Embryonic facial prominence (tissue), 1 donor: Measurements from ENCODE around the gene GPC3.

Experiments
- DNase-seq: peaks from one replicate; pipeline ENCODE4 v3.0.0-alpha.2; 2016; ENCODE audit errors: extremely low spot score

The GPC3 gene

DNA sequence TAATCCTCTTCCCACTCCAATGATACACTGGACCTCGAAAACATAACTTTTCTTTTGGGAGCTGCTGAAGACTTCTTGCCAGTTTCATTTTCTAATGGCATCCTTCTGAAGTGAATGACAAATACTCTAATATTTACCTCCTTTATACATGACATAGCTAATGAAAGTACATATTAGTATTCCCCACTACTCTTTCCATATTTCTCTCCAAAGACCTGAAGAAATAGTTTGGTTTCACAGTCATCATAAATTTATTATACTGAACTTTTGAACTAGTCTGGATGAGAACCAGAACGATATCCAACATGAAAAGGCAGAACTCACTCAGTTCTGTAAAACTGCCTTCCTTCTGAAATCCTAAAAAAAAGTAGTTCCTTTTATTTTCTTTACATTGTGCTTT is 139.1 kb downstream of the GPC3 start:
- DNase-seq = no peak

DNA sequence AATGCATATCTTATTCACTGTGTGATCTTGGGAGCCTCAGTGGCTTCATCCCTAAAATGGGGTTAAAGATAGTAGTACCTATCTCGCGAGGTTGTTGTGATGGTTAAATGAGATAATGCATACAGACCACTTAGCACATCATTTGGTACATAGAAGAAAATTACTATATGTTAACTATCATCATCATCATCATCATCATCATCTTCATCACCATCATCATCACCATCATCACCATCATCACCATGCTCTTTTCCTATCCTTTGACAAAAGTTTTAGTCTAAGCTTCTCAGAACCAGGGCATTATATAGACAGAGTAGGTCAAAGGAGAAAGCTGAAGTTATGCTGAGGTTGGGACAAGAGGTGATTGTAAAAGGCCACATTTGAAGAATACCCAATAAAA is 145.0 kb downstream of the GPC3 start:
- DNase-seq = no peak

DNA sequence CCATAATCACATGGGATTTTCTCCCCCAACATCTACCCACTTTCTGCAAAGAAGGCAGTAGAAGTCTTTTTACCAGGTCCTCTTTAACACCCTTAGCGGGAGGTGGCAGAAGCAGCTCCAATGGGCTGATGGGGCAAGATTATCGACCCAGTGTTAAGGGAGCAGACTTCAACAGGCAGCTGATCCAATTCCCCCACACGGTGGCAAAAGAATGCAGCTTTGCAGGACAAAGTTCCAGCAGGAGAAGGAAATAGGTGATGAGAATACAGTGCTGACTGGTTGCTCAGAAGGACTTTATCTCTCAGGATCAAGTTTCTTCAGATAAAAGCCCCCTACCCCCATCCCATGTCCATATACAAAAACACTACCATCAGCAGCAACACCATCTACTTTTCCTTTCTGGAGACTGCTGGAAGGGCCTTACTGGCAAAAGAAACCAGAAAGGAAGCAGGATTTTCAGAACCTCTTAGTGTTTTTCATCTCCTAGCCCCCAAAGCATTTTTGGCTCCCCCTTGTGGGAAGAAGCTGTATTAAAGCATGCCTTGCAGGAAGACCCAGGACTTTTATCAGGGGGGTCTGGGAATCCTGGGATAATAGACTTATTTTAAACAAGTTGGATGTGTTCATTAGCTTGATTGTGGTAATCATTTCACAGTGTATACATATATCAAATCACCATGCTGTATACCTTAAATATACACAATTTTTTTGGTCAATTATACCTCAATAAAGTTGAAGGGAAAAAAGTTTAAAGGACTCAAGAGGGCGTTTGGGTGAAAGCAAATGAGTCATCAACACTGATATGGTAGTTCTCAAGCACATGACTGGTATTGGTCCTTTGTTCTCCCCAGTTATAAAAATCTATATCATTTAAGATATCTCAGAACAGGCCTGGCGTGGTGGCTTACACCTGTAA is 146.4 kb downstream of the GPC3 start:
- no peak for DNase-seq

DNA sequence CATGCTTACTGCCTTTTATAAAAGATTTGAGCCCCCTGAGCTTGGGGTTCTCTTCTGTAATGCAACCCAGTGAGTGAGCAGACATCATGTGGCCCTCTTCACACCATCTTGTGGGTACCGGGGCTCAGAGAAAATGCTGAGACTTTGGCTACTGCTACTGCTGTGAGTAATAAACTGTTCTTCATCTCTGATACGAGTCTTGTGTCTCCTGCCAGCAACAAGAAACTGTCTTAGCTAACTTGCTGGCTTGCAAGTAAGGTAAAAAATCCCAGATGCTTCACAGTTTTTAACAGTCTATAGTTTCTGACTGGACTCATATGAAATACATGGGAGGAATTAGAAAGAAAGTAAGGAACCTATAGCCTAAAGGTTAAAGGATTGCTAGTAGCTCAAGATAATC is 148.3 kb downstream of the GPC3 start:
- no peak for DNase-seq

DNA sequence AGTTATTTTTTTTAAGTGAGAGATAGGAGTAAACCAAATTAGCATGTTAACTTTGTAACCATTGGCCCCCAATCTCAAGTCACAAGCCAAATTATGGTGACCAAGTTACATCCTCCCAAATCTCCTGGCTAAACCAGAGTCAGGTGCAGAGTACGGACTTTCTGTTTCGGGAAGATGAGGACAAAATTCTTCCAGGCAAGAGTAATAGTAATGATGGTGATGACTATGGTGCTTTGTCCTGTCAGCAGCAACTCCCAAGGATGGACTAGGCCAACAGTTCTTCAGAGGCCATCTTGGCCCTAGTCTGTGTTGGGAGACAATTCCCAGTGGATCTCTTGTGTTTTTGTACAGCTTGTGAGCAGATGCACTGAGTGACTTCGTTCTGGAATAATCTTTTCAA is 148.8 kb downstream of the GPC3 start:
- DNase-seq = no peak

DNA sequence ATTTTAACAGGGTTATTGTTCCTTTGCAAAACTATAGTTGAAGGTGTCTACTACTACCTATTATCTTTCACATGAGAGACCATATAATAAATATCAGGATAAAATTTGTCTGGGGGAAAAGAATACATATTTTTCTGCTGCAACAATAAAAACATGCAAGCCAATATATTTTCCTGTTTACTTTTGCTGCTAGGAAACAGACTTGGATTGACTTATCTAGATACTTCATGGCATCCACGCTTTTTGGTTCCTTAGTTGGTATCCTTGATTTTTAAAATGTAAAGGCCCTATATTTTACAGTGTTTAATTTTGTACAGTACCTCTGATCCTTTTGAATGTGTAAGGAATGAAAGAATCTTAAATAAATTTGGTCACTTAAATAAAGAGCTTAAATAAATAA is 150.6 kb downstream of the GPC3 start:
- DNase-seq = no peak

DNA sequence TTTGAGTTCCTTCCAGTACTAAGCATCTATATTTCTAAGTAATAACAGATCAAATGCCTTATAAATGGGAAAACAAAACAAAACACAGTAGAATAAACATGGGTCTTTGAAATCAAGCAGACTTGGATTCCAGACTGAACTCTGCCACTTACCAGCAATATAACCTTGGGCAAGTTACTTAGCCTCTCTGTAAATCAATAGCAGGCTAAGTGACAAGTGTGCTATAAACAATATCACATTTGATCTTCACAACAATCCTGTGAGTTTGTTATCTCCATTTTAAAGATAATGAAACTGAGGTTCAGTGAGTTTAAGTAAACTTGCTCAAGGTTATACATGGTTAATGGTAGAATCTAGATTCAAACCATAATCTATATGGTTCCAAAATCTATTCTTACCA is 165.8 kb downstream of the GPC3 start:
- no peak for DNase-seq

DNA sequence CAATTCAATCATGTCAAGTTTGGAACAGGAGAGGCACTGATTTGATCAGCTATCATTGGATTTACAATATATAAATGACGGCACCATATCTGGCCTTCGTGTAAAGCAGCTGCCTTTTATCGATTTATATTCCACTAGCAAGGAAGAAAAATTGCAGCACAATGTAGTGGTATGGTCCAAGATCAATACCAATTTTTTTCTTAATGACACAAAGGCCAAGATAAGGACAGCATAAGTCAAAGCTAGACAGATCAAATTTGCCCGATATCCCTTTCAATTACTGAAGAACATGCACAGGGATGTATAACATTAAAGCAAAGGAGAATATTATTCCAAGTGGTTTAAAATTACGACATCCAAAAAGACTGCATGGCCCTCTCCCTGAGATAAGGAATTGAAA is 167.4 kb downstream of the GPC3 start:
- DNase-seq = no peak

DNA sequence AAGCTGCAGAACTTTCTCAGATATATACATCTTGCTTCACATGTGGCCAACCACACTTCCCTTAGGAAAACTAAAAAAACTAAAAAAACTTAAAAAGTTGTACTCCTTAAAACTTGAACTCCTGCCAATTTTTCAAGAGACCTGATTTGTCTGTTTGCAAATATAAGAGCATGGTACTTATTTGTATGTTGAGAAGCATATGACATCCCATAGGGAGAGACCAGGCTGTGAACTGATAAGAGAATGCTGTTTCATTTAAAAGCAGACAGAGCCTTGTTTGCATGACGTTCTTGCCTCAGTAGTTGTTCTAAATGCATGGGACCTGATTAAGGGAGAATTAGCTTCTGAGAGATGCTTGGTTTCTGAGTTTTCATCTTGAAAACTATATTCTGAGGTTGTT is 169.9 kb downstream of the GPC3 start:
- DNase-seq = no peak

DNA sequence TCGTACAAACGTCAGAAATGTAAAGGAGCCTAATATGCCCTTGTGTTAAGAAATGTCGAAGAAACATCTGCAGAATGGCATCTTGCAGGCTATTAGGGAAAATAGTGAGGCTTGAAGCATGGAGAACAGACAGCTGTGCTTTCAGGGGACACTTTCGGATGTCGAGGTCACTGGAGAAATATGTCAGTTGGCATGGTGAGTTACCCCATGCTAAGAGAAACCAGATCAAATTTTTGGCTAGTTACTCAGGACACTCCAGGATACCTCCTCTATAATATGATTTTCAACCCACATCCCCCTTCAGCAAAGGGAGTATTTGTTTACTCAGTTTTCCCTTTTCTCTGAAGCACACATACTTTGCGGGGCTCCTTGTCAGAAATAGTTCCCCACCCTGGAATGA is 171.4 kb downstream of the GPC3 start:
- no peak for DNase-seq

DNA sequence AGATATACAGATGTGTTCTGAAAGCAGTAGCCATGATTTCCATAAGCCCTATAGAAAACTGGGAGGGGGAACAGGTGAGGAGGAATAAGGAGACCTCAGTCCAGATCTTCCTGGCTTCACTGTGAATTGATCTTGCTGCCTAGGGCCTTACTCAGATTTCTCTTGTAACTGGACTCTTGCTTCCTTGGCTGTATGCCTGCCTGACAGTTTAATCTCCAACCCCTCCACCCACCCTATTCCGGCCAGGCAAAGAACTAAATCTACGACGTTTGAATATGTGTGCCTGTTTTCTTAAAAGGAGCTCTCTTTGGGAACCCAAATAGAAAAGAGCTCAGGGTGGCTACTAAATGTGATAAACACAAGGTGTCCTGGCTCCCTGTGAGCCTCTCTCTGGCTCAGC is 173.0 kb downstream of the GPC3 start:
- DNase-seq = no peak

DNA sequence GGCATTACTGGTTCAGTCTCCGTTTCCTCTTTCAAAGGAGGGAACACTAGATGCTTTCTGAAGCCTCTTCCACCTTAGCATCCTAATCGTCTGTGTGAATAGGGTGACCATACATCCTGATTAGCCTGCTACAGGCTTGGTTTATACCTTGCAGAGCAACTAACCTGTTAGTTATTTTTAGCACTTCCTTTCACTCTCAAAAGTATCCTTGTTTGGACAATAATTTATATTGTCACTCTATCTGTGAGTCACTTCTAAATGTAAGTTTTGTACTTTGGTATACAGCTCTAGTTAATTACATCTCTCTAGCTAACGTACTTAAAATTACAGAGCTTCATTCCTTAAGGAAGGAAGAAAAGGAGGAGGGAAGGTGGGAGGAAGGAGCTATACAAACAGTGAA is 174.5 kb downstream of the GPC3 start:
- no peak for DNase-seq

DNA sequence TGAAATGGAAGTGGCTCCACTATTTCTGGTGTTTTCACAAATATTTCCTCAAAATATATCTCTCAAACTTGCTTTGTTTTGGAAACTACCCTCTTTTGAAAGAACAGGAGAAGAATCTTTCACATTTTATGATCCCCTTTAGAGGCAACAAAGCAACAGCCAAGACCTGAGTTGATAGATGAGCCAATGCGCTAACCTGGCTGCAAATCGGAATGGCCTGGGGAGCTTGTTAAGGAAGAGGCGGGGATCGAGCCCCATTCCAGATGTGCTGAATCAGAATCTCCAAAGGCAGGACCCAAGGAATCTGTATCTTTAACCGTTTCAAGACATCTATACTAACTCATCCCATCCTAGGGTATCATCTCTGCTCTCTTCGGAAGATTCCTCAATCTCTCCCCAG is 181.3 kb downstream of the GPC3 start:
- DNase-seq = no peak

DNA sequence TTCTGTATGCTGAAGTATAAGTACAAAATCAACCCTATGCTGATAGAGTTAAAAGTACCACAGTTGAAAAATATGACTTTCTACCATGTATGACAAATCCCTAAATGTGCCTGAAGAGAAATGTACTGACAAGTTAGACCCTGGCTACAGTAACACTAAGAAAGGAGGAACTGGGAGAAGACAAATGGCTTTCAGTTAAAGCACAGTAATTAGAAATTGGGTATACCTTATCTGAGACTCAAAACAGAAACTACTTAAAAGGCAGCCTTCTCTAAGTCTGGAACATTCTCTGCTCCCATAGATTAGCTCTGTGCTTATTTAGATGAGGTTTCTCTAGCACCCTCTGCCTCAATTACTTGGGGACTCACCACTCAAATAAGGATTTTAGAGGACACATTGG is 189.1 kb downstream of the GPC3 start:
- no peak for DNase-seq

DNA sequence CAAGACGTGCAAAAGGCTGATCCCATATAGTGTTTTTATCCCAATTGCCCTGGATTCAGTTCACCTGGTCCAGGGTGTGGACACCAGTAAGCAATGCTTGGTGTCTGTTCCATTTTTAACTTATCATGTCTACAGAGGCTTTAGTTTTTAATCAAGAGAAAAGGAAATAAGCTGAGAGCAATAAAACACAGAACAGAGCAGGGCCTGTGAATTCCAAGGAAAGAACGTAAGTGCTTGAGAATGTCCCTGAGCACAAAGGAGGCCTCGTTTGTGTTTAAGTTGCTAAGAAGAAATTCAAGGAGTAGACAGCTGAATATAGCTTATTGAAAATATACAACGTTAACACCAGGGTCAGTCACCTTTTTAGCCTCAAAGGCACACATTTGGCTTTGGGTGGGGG is 191.3 kb downstream of the GPC3 start:
- no peak for DNase-seq

DNA sequence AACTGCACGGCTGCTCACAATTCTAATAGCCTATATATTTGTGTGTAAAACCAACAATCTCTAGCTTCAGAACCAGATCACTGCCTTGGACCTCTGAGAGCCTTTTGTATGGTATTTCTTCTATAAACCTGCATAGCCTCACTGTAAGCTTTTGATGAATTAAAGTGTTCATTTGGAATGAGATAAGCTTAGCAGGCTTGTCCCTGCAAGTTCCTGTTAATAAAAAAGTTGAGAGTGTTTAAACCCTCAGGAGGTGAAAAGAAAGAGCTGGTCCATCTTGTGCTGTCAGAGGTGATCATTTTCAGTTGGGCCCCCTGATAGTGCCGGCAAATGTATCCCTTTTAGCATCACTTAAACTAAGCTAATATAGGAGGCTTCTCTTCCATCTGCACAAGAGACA is 191.8 kb downstream of the GPC3 start:
- no peak for DNase-seq

DNA sequence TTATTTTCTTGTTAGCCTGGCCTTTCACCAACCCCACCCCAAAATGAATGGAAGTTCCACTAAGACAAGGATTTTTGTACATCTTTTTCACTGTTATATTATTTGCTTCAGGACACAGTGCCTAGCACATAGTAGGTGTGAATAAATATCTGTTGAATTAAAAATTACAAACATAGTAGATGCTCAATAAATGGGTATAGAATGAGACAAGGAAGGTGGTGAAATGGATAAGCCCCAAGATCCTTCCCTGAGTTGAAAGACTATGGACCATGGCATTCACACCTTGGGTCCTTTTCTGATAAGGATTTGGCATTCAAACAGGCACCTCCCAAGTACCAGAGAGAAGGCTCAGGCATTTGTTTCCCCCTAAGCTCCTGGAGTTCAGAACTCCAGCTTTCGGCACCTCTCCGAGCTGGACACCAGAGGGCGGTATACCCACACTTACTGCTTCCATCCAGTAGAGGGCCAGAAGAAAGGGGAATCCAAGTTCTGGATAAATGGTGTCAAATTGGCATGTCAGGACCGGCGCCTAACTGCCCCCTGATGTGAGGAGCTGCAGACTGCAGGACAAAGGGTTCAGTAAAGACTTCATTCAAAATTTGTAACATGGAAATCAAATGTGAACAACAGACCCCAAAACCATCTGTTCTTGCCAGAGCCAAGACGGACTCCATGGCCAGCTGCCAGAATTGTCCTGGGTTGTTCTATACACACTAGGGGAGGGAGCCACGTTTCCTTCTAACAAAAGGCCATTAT is 193.0 kb downstream of the GPC3 start:
- peak; percentile 36 for DNase-seq

DNA sequence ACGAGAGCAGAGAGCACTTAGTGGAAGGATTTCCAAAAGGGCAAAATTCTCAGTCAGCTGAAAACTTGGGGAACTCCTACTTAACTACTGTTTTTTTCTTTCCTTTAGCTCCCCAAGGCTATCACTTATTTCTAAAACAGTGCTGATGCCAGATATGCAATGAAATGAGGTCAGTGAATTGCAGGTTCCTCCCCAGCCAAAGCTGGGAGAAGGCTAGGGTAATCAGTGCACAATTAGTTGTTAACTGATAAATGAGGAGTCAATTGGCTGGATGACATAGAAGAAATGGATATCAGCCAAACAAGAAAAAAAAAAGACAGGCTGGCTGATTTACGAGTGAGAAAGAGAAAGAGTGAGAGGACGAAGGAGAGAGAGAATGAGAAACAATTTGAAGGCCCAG is 195.6 kb downstream of the GPC3 start:
- no peak for DNase-seq

DNA sequence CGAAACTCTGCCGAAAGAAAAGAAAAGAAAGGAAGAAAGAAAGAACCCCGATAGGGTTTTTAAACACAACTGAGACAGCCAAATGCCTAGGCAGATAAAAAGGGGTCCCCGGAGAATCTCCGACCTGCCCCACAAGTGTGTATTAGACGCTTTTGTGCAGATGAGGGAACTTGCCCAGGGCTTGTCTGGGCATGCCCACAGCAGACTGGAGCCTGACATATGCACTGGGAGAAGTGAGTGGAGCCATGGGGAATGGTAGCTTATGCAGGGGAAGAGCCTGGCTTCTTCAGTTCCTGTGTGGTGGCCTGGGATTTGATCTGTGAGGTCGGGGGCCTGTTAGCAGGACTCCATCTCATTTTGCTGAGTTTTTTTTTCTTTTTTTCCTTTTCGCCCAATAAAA is 199.0 kb downstream of the GPC3 start:
- no peak for DNase-seq

DNA sequence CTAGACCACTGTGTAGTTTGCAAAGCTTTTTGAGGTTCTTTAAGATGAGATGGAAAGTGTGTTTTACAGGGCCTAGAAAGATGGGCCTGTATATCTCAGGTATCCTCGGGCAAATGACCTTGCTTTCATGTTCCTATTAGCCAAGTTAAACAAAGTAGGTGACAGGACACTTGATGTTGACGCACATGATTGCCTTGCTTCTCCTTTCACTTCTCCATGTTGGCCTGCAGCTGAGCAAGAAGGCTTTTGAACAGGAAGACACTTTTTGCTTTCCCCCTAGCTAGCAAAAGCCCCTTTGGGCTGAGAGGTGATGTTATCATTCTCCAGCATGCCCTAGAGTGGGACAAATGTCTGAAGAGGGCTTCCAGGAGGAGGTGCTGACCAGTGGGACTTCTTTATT is 202.1 kb downstream of the GPC3 start:
- DNase-seq = no peak

DNA sequence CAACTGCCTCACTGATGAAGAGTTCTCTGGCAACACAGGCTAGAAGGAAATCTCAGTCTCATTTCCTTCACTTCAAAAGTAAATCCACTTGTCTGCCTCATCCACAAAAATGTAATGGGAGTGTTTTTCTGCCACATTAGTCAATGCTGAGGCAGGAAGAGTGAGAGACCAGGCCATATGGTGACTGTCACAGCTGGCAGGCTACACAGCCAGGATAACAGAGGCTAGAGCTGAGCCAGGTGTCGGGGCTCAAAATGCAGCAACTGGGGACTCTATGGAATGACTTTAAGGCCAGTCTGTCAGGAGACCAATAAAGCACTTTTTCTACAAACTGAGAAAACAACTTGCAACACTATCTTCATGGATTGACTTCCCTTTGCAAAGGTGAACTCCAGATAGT is 204.2 kb downstream of the GPC3 start:
- DNase-seq = no peak

DNA sequence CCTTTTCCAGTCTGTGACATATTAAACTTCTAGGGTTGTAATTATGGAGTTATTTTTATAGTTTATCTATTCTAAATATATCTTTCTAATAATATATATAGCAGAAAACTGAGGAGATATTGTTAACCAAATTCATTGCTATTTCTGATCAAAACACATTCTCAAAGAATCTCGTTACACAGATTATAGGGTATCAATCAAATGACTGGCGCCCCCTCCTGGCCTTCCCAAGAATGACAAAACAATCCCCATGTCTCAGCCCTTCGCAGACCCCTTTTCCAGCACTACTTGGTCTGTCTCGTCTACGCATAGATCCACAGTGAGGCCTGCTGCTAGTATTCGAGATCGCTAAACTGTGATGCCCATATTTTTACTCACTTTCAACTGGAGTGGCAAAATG is 209.3 kb downstream of the GPC3 start:
- DNase-seq = no peak

DNA sequence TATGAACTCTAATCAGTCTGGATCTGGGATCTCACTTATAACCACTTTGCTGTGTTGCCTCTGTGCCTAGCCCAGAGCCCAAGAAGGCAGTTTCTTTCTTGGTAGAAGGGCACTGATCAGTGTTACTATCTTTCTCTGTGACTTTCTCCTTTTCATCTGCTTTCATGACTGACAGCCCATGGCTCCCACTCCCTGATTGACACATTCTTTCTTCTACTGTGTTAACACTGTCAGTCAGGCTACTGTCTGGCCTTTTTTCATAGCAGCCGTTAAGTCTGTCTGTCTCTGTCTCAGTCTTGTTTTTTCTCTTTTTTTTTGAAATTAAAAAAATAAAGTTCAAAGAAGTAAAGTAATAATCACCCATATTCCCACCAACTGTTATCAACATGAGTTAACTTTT is 210.6 kb downstream of the GPC3 start:
- no peak for DNase-seq
